HepG2 (cell line): ENCODE results near the gene COX6A2. TPM values are rescaled to one million over a fixed set of nuclear protein-coding genes. Genes with fewer than 3 reads are reported as not detected.
A peak's percentile ranks its signal among the peaks of the same experiment; 100 is the strongest.

Experiments
- CENPBD1 ChIP-seq: sonication (generic); formaldehyde crosslinking; IDR thresholded peaks from 2 replicates; pipeline ENCODE4 v1.8.0; 2022; ENCODE audit warnings: missing genetic modification reagents, low read depth, mild to moderate bottlenecking, borderline replicate concordance
- CSRNP1 ChIP-seq: sonication (generic); formaldehyde crosslinking; IDR thresholded peaks from 2 replicates; pipeline ENCODE4 v1.8.1; 2023; ENCODE audit warnings: mild to moderate bottlenecking, missing genetic modification reagents
- CSRNP2 ChIP-seq: sonication (generic); formaldehyde crosslinking; conservative IDR thresholded peaks from 2 replicates; pipeline ENCODE4 v1.8.0; 2022; ENCODE audit warnings: low read depth, missing genetic modification reagents
- HDAC1 ChIP-seq: sonication (generic); formaldehyde crosslinking; IDR thresholded peaks from 2 replicates; pipeline ENCODE4 v1.5.1; 2020; ENCODE audit warnings: mild to moderate bottlenecking, missing genetic modification reagents
- TARDBP ChIP-seq: sonication (generic); formaldehyde crosslinking; IDR thresholded peaks from 2 replicates; pipeline ENCODE4 v1.8.0; 2022; ENCODE audit warnings: mild to moderate bottlenecking, missing genetic modification reagents
- ZBTB34 ChIP-seq: sonication (generic); formaldehyde crosslinking; IDR thresholded peaks from 2 replicates; pipeline ENCODE4 v1.8.0; 2022; ENCODE audit warnings: mild to moderate bottlenecking, missing genetic modification reagents
- ZKSCAN5 ChIP-seq: sonication (generic); formaldehyde crosslinking; IDR thresholded peaks from 2 replicates; pipeline ENCODE4 v1.5.1; 2020; ENCODE audit warnings: mild to moderate bottlenecking, missing genetic modification reagents
- ZNF160 ChIP-seq: sonication (generic); formaldehyde crosslinking; IDR thresholded peaks from 2 replicates; pipeline ENCODE4 v1.8.0; 2022; ENCODE audit warnings: mild to moderate bottlenecking, inconsistent platforms, missing genetic modification reagents
- ZNF18 ChIP-seq: sonication (generic); formaldehyde crosslinking; IDR thresholded peaks from 2 replicates; pipeline ENCODE4 v1.8.0; 2022; ENCODE audit warnings: mild to moderate bottlenecking, missing genetic modification reagents; ENCODE audit not compliant: insufficient replicate concordance
- ZNF512 ChIP-seq: sonication (generic); formaldehyde crosslinking; IDR thresholded peaks from 2 replicates; pipeline ENCODE4 v1.4.0; 2020; ENCODE audit warnings: mild to moderate bottlenecking, missing genetic modification reagents
- ZNF687 ChIP-seq: sonication (generic); formaldehyde crosslinking; IDR thresholded peaks from 2 replicates; pipeline ENCODE4 v1.5.1; 2020; ENCODE audit warnings: mild to moderate bottlenecking, missing genetic modification reagents, moderate library complexity
- ZNF709 ChIP-seq: sonication (generic); formaldehyde crosslinking; IDR thresholded peaks from 2 replicates; pipeline ENCODE4 v1.5.0; 2020; ENCODE audit warnings: mild to moderate bottlenecking, missing genetic modification reagents
- ZSCAN9 ChIP-seq: IDR thresholded peaks from 2 replicates; pipeline ENCODE4 v1.6.1; 2016; ENCODE audit warnings: borderline replicate concordance
- polyA plus RNA-seq, 8 experiments: library from polyadenylated mRNA; depleted of rRNA in 3 of 8; stranded (reverse) in 7 of 8; unstranded in 1 of 8; fragments of >200 nt; fragmentation: Illumina TruSeq in 4 of 8; extraction: Trizol in 4 of 8; gene quantifications; 2 replicates each; pipeline versions ENCODE4 v1.2.1 to v1.2.3, GENCODE V29; 2011 to 2016; ENCODE audit warnings: low read depth in 4 of 8, missing spikeins in 1 of 8, mixed read lengths in 1 of 8; ENCODE audit not compliant: insufficient read depth in 1 of 8
- total RNA-seq, 5 experiments: library from RNA; depleted of rRNA; stranded (reverse); fragments of >200 nt; fragmentation: Illumina TruSeq; extraction: Trizol; gene quantifications; 2 replicates each; pipeline ENCODE4 v1.2.3, GENCODE V29; 2016; ENCODE audit warnings: low read depth in 1 of 5

The COX6A2 gene
- total and polyA plus RNA-seq, 2 of the 13 experiments (the other 11 are each of a cell fraction or from before 2014, with no cell fraction given), result not detected

GRCh38 chr16:31453255-31454204, 25.4 kb upstream of the COX6A2 start (continued):
- TF ChIP-seq CSRNP1 (CRISPR knock-in tag) (no peak), CENPBD1 (CRISPR knock-in tag) (no peak), TARDBP (peak; percentile 81), CSRNP2 (CRISPR knock-in tag) (no peak), ZBTB34 (CRISPR knock-in tag) (no peak), HDAC1 (CRISPR knock-in tag) (peak; percentile 27; the same call in 1 of the 2 replicates), ZNF18 (CRISPR knock-in tag) (no peak), ZNF160 (CRISPR knock-in tag) (no peak; the same call in 1 of the 2 replicates), ZNF512 (CRISPR knock-in tag) (no peak), ZNF687 (CRISPR knock-in tag) (peak; percentile 61), ZNF709 (CRISPR knock-in tag) (no peak), ZSCAN9 (CRISPR knock-in tag) (peak; percentile 44; the same call in 1 of the 2 replicates), ZKSCAN5 (CRISPR knock-in tag) (no peak)
